ENCODE results near the gene LCE3E.

DNA sequence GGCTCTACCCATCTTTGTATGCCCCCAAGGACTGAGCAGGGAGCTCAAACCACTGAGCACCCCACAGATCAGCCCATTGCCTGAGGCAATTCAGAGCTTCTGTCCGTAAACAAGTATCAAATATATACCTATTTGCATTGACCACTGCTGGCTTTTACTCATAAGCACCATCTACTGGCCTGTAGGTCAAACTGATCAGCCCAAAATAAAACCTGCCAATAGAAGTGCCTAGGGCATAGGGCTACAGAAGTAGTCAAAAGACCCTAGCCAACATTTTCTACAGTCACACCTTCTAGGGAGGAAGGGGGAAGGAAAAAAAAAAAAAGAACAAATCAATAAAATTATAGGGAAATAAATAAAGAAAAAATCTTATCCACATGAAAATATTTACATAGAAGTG is 19.0 kb upstream of the LCE3E start:
- no peak for TF ChIP-seq POLR2A (IDR thresholded peaks at IDR 0.05; ENCODE audit: low read depth, low read length)
- no peak for TF ChIP-seq POLR2AphosphoS5 (IDR thresholded peaks at IDR 0.05; ENCODE audit: low read depth, low read length)
- no peak for TF ChIP-seq TAF1 (IDR thresholded peaks at IDR 0.05; ENCODE audit: low read depth, low read length)
- no peak for TF ChIP-seq PAX5 (IDR thresholded peaks at IDR 0.05; ENCODE audit: insufficient read depth, low read length, severe bottlenecking)
- TF ChIP-seq SPI1 (IDR thresholded peaks at IDR 0.05; ENCODE audit: low read depth, low read length) = no peak
- no peak for TF ChIP-seq POU2F2 (IDR thresholded peaks at IDR 0.05; ENCODE audit: low read depth, low read length)
